Gastrocnemius medialis (tissue), 4 donors: ENCODE results near the gene ACTR3. TPM values are rescaled to one million over a fixed set of nuclear protein-coding genes. Genes with fewer than 3 reads are reported as not detected.

Experiments
- ATAC-seq, 2 donors: fragments of 150-250 bp; one replicate each; pipeline ENCODE4 v1.9.1; 2016
- DNase-seq, 2 donors: peaks; one replicate each; pipeline ENCODE4 v3.0.0-alpha.2; 2019
- H3K27ac ChIP-seq, 4 donors: fragments of 200-600 bp; sonication (generic); 1 replicate in 1 of 4; 2 replicates in 3 of 4; pipeline ENCODE4 v1.5.1; 2016 to 2018; ENCODE audit warnings: mild to moderate bottlenecking in 2 of 4, moderate library complexity in 1 of 4
- H3K27me3 ChIP-seq, 3 donors: fragments of 200-600 bp; sonication (generic) in 2 of 3; 1 replicate in 1 of 3; 2 replicates in 2 of 3; pipeline versions ENCODE4 v1.5.1 to v1.6.0; 2016 to 2019; ENCODE audit warnings: mild to moderate bottlenecking in 1 of 3, moderate library complexity in 1 of 3
- H3K36me3 ChIP-seq, 2 donors: fragments of 200-600 bp; sonication (generic) in 1 of 2; one replicate each; pipeline ENCODE4 v1.5.1; 2017 to 2018
- H3K4me1 ChIP-seq, 2 donors: fragments of 200-600 bp; sonication (generic) in 1 of 2; one replicate each; pipeline ENCODE4 v1.5.1; 2016 to 2017; ENCODE audit warnings: mild to moderate bottlenecking in 2 of 2
- H3K4me3 ChIP-seq, 4 donors: fragments of 200-600 bp; sonication (generic) in 3 of 4; 1 replicate in 1 of 4; 2 replicates in 3 of 4; pipeline ENCODE4 v1.5.1; 2016 to 2019; ENCODE audit warnings: mild to moderate bottlenecking in 2 of 4
- H3K9me3 ChIP-seq, 3 donors: fragments of 200-600 bp; sonication (generic) in 2 of 3; 1 replicate in 1 of 3; 2 replicates in 2 of 3; pipeline ENCODE4 v1.5.1; 2016 to 2019
- CTCF ChIP-seq, 5 experiments: fragments of 450-650 bp in 3 of 5; fragments of 200-600 bp in 2 of 5; sonication (generic) in 2 of 5; IDR thresholded peaks in 4 of 5; conservative IDR thresholded peaks in 1 of 5; 1 replicate in 4 of 5; 2 replicates in 1 of 5; pipeline ENCODE4 v1.5.1; 2016 to 2019; ENCODE audit warnings: antibody characterized with exemption in 5 of 5, mild to moderate bottlenecking in 3 of 5, moderate library complexity in 3 of 5
- POLR2A ChIP-seq, 2 donors: fragments of 450-650 bp; IDR thresholded peaks; one replicate each; pipeline ENCODE4 v1.6.1; 2017; ENCODE audit warnings: antibody characterized with exemption in 2 of 2, mild to moderate bottlenecking in 2 of 2, moderate library complexity in 2 of 2
- in situ Hi-C, 4 donors: fragments of 200-750 bp; cut with MboI; loops; one replicate each; pipeline versions ENCODE4 v1.15.0 to v1.8.0; 2017; ENCODE audit warnings: low sequenced_read_pairs in 4 of 4
- intact Hi-C: fragments of 100-400 bp; cut with DNase I; formaldehyde crosslinking; loops from one replicate; pipeline ENCODE4 v1.15.1; 2023; ENCODE audit warnings: low total_unique reads
- total RNA-seq, 4 donors: library from RNA; depleted of rRNA; stranded (reverse); fragments of >200 nt; gene quantifications; one replicate each; pipeline versions ENCODE4 v1.1.0 to v1.2.3, GENCODE V29; 2016

ACTR3 gene
- total RNA-seq, 4 donors from 2014 or later, result 39.3 to 75.0 (median 56.6) TPM

DNA sequence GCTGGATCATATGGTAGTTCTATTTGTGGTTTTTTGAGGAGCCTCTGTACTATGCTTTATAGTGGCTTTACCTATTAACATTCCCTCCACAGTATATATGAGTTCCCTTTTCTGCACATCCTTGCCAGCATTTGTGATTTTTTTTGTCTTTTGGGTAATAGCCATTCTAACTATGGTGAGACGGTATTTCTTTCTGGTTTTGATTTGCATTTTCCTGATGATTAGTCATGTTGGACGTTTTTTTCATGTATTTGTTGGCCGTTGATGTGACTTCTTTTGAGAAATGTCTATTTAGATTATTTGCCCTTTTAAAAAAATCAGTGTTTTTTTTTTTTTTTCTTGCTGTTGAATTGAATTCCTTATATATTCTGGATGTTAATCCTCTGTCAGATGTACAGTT is 31.1 kb downstream of the ACTR3 start:
- intact Hi-C loops (no loop called here), in situ Hi-C loops (no loop called here)
- DNase-seq, result no peak
- Histone ChIP-seq H3K4me1 (no peaks in the 10 kb centered on the region), H3K27ac (no peak overlapping the region), H3K36me3 (peaks cover 0 to 33% of the 10 kb centered on the region in 2 donors), H3K9me3 (no peaks in the 10 kb centered on the region), H3K4me3 (no peak overlapping the region), H3K27me3 (no peaks in the 10 kb centered on the region)
- TF ChIP-seq POLR2A (IDR thresholded peaks at IDR 0.05), result no peak
- ATAC-seq, result no peak

- peaks cover 0 to 34% of the 10 kb centered on the region in 2 donors for H3K36me3 ChIP-seq
- H3K4me3 ChIP-seq, result no peak overlapping the region
- intact Hi-C loops, result no loop called here
- DNase-seq (no peak), ATAC-seq (no peak)
- TF ChIP-seq POLR2A (IDR thresholded peaks at IDR 0.05) (no peak), CTCF (IDR thresholded peaks at IDR 0.05 in 4 of 5, conservative IDR thresholded peaks at IDR 0.05 in 1 of 5) (no peak)
- no peaks in the 10 kb centered on the region for H3K4me1 ChIP-seq
- no peaks in the 10 kb centered on the region for H3K9me3 ChIP-seq
- no peaks in the 10 kb centered on the region for H3K27me3 ChIP-seq
- H3K27ac ChIP-seq, result no peak overlapping the region
- in situ Hi-C loops, result no loop called here
Measured at GRCh38 chr2:113922335-113922734, 32.4 kb downstream of the ACTR3 start.

DNA sequence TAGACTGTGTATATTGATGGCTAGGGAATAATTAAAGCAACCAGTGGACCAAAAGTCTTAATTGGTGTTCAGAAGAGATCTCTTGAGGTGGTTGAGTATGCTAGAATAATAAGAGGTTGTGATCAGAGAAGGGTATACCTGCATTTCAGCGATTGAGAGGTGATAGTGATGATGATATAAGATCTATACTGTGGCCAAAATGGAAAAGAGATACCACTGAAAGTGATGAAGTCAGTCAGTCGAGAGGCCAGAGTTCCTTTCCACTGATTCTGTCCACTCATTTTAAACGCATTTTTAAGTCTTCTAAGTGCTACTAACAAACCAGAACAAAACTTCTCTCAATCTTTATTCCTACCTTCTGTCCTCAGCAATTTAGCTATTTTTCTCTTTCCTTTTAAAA is 32.9 kb downstream of the ACTR3 start:
- peaks cover 0 to 34% of the 10 kb centered on the region in 2 donors for H3K36me3 ChIP-seq
- TF ChIP-seq POLR2A (IDR thresholded peaks at IDR 0.05) (no peak), CTCF (IDR thresholded peaks at IDR 0.05 in 4 of 5, conservative IDR thresholded peaks at IDR 0.05 in 1 of 5) (no peak)
- DNase-seq, result no peak
- no peak overlapping the region for H3K27ac ChIP-seq
- no peak for ATAC-seq
- intact Hi-C loops (no loop called here), in situ Hi-C loops (no loop called here)
- H3K4me1 ChIP-seq, result no peaks in the 10 kb centered on the region
- no peaks in the 10 kb centered on the region for H3K9me3 ChIP-seq
- no peak overlapping the region for H3K4me3 ChIP-seq
- H3K27me3 ChIP-seq, result no peaks in the 10 kb centered on the region

DNA sequence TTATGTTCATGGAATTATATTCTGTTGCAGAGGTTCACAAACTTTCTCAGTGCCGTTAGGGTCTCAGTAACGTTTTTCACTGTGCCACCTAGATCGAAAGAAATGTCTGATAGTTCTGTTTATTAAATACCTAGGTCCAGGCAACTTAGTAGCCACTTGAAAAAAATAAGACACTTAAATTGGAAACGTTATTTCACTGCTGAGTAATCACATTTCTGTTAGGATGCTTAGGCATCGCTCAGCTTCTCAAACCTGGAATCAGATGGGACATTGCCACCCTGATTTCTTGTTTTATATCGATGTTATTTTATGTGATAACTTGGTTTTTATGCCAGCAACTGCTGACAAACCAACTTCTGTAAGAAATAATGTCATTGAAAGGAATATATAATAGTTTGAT is 36.0 kb downstream of the ACTR3 start:
- Histone ChIP-seq H3K36me3 (peaks cover 0 to 28% of the 10 kb centered on the region in 2 donors), H3K4me3 (no peak overlapping the region), H3K27me3 (no peaks in the 10 kb centered on the region), H3K27ac (no peak overlapping the region), H3K9me3 (no peaks in the 10 kb centered on the region), H3K4me1 (no peaks in the 10 kb centered on the region)
- intact Hi-C loops (no loop called here), in situ Hi-C loops (no loop called here)
- no peak for TF ChIP-seq POLR2A (IDR thresholded peaks at IDR 0.05)
- TF ChIP-seq CTCF (IDR thresholded peaks at IDR 0.05 in 4 of 5, conservative IDR thresholded peaks at IDR 0.05 in 1 of 5), result no peak
- no peak for ATAC-seq
- no peak for DNase-seq

DNA sequence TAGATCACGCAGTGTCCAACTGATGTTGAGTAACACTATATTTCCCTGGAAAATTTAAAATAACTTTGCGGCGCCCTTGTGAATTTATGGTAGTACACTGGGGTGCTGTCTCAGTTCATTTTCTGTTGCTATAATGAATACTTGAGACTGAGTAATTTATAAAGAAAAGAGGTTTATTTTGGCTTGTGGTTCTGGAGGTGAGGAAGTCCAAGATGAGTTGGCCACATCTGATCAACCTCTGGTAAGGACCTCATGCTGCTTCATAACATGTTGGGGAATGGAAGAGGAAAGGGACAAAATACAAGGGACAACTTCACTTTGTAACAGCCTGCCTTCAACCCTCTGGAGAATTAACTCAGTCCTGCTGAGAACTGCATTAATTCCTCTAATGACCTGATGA is 36.4 kb downstream of the ACTR3 start:
- intact Hi-C loops, result no loop called here
- peaks cover 0 to 28% of the 10 kb centered on the region in 2 donors for H3K36me3 ChIP-seq

More for the DNA sequence above, 36.4 kb downstream of the ACTR3 start:
- DNase-seq (no peak), ATAC-seq (no peak)
- Histone ChIP-seq H3K27ac (no peak overlapping the region), H3K4me1 (no peaks in the 10 kb centered on the region), H3K4me3 (no peak overlapping the region), H3K27me3 (no peaks in the 10 kb centered on the region), H3K9me3 (no peaks in the 10 kb centered on the region)
- no peak for TF ChIP-seq CTCF (IDR thresholded peaks at IDR 0.05 in 4 of 5, conservative IDR thresholded peaks at IDR 0.05 in 1 of 5)
- in situ Hi-C loops, result no loop called here
